CD14-positive monocyte (primary cell): ENCODE results near the gene PPP2R1A. TPM values are rescaled to one million over a fixed set of nuclear protein-coding genes. Genes with fewer than 3 reads are reported as not detected.

Experiments used
- DNase-seq, 3 donors: peaks; one replicate each; pipeline ENCODE4 v3.0.0-alpha.2; 2011 to 2022
- H2AFZ ChIP-seq: 2 replicates; pipeline ENCODE4 v1.6.0; 2012; ENCODE audit warnings: mild to moderate bottlenecking, low read depth, low read length, inconsistent platforms; ENCODE audit not compliant: insufficient read depth, poor library complexity, severe bottlenecking
- H3K27ac ChIP-seq, 2 donors: 1 replicate in 1 of 2; 2 replicates in 1 of 2; pipeline ENCODE4 v1.5.1; 2012 to 2013; ENCODE audit warnings: low read length in 2 of 2, control low read depth in 1 of 2, inconsistent platforms in 1 of 2, low read depth in 1 of 2, mild to moderate bottlenecking in 1 of 2
- H3K27me3 ChIP-seq, 2 donors: one replicate each; pipeline versions ENCODE4 v1.6.0 to v1.6.1; 2011 to 2013; ENCODE audit warnings: low read length in 2 of 2; ENCODE audit not compliant: control insufficient read depth in 2 of 2, insufficient read depth in 2 of 2
- H3K36me3 ChIP-seq, 2 donors: replicated peaks in 1 of 2; 1 replicate in 1 of 2; 2 replicates in 1 of 2; pipeline versions ENCODE4 v1.5.1 to v1.6.1; 2012 to 2013; ENCODE audit warnings: low read length in 2 of 2, control low read depth in 1 of 2, inconsistent platforms in 1 of 2, mild to moderate bottlenecking in 1 of 2; ENCODE audit not compliant: insufficient read depth in 2 of 2, control insufficient read depth in 1 of 2
- H3K4me1 ChIP-seq, 2 donors: 1 replicate in 1 of 2; 2 replicates in 1 of 2; pipeline versions ENCODE4 v1.5.1 to v1.6.1; 2012 to 2013; ENCODE audit warnings: low read length in 2 of 2, control low read depth in 1 of 2, inconsistent platforms in 1 of 2, mild to moderate bottlenecking in 1 of 2, moderate library complexity in 1 of 2; ENCODE audit not compliant: insufficient read depth in 2 of 2, control insufficient read depth in 1 of 2
- H3K4me2 ChIP-seq: replicated peaks from 2 replicates; pipeline ENCODE3; 2012; ENCODE audit warnings: low read length, moderate library complexity, mild to moderate bottlenecking; ENCODE audit not compliant: poor library complexity, severe bottlenecking; ENCODE audit errors: extremely low read depth
- H3K4me3 ChIP-seq, 3 experiments: fragments of 200-600 bp in 1 of 3; sonication (generic) in 1 of 3; replicated peaks in 1 of 3; 1 replicate in 2 of 3; 2 replicates in 1 of 3; pipeline ENCODE4 v1.5.1; 2011 to 2013; ENCODE audit warnings: low read length in 3 of 3, mild to moderate bottlenecking in 3 of 3, control low read depth in 2 of 3, low read depth in 2 of 3, inconsistent platforms in 1 of 3, moderate library complexity in 1 of 3
- H3K79me2 ChIP-seq: 2 replicates; pipeline ENCODE4 v1.6.0; 2012; ENCODE audit warnings: mild to moderate bottlenecking, control low read depth, inconsistent platforms, low read length, moderate library complexity; ENCODE audit not compliant: insufficient read depth
- H3K9ac ChIP-seq: 2 replicates; pipeline ENCODE4 v1.6.0; 2017; ENCODE audit warnings: low read length, mild to moderate bottlenecking; ENCODE audit not compliant: insufficient read depth, poor library complexity, severe bottlenecking
- H3K9me3 ChIP-seq, 2 donors: replicated peaks in 1 of 2; 1 replicate in 1 of 2; 2 replicates in 1 of 2; pipeline versions ENCODE4 v1.5.1 to v1.6.1; 2012 to 2013; ENCODE audit warnings: low read length in 2 of 2, control low read depth in 1 of 2; ENCODE audit not compliant: control insufficient read depth in 1 of 2, insufficient read depth in 1 of 2
- H4K20me1 ChIP-seq: 2 replicates; pipeline ENCODE4 v1.6.0; 2012; ENCODE audit warnings: mild to moderate bottlenecking, low read length, control low read depth, moderate library complexity; ENCODE audit not compliant: insufficient read depth
- H3K27ac Mint-ChIP-seq, 7 donors: one replicate each; pipeline ENCODE4 v1.8.0; 2020; ENCODE audit warnings: mild to moderate bottlenecking in 7 of 7, mixed read lengths in 7 of 7, moderate library complexity in 6 of 7, inconsistent platforms in 2 of 7
- H3K27me3 Mint-ChIP-seq, 3 donors: one replicate each; pipeline ENCODE4 v1.8.0; 2021 to 2022; ENCODE audit warnings: low read depth in 3 of 3, mild to moderate bottlenecking in 3 of 3, mixed read lengths in 3 of 3, moderate library complexity in 3 of 3, inconsistent platforms in 1 of 3
- H3K36me3 Mint-ChIP-seq, 2 donors: one replicate each; pipeline ENCODE4 v1.8.0; 2020; ENCODE audit warnings: mixed read lengths in 2 of 2, inconsistent platforms in 1 of 2, mild to moderate bottlenecking in 1 of 2
- H3K4me1 Mint-ChIP-seq: one replicate; pipeline ENCODE4 v1.8.0; 2020; ENCODE audit warnings: mild to moderate bottlenecking, mixed read lengths
- H3K4me3 Mint-ChIP-seq, 2 donors: one replicate each; pipeline ENCODE4 v1.8.0; 2020; ENCODE audit warnings: mild to moderate bottlenecking in 2 of 2, mixed read lengths in 2 of 2, moderate library complexity in 1 of 2
- H3K9me3 Mint-ChIP-seq, 7 donors: one replicate each; pipeline ENCODE4 v1.8.0; 2020 to 2022; ENCODE audit warnings: mixed read lengths in 7 of 7, mild to moderate bottlenecking in 6 of 7, moderate library complexity in 6 of 7, inconsistent platforms in 2 of 7
- WGBS: methylation state at CpG from one replicate; pipeline ENCODE4 v1.1.5; 2013; ENCODE audit warnings: missing lambda C conversion rate; ENCODE audit not compliant: insufficient coverage; 5-methylcytosine and 5-hydroxymethylcytosine counted together
- intact Hi-C, 2 donors: fragments of 100-400 bp; cut with micrococcal nuclease; formaldehyde crosslinking; loops; one replicate each; pipeline versions ENCODE4 v1.15.0 to v1.15.1; 2023
- polyA plus RNA-seq, 3 donors: library from polyadenylated mRNA; depleted of rRNA in 1 of 3; unstranded in 2 of 3; stranded (reverse) in 1 of 3; fragments of 300-500 nt in 2 of 3; fragments of >200 nt in 1 of 3; fragmentation: Illumina TruSeq in 2 of 3; gene quantifications; 1 replicate in 2 of 3; 2 replicates in 1 of 3; pipeline ENCODE4 v1.2.3, GENCODE V29; 2012 to 2021
- TF ChIP-seq, protein P1 (sequence below): fragments of 200-600 bp; IDR thresholded peaks from one replicate; pipeline ENCODE4 v1.8.0; 2022; ENCODE audit warnings: antibody characterized with exemption, mild to moderate bottlenecking

The PPP2R1A gene
- polyA plus RNA-seq, 3 donors = 79.9 to 151 (median 127) TPM

GRCh38 chr19:52191951-52192350, 2.1 kb downstream of the PPP2R1A start:
- Histone ChIP-seq H3K27ac (no peak overlapping the region), H3K27me3 (no peaks in the 10 kb centered on the region), H3K4me3 (no peak overlapping the region), H3K9ac (no peak overlapping the region), H3K9me3 (no peaks in the 10 kb centered on the region), H3K4me2 (no peak overlapping the region), H4K20me1 (peaks cover 36% of the 10 kb centered on the region), H2AFZ (no peak overlapping the region), H3K36me3 (peaks cover 28 to 44% of the 10 kb centered on the region in 2 donors), H3K4me1 (peaks cover 20 to 24% of the 10 kb centered on the region in 2 donors), H3K79me2 (peaks cover 70% of the 10 kb centered on the region)
- Mint-ChIP-seq H3K27ac (no peak overlapping the region), H3K4me3 (no peak overlapping the region), H3K27me3 (peaks cover 0 to 2% (median 2%) of the 10 kb centered on the region in 3 donors), H3K36me3 (peaks cover 32 to 50% of the 10 kb centered on the region in 2 donors), H3K9me3 (no peaks in the 10 kb centered on the region), H3K4me1 (peaks cover 32% of the 10 kb centered on the region)
- TF ChIP-seq, protein P1, sequence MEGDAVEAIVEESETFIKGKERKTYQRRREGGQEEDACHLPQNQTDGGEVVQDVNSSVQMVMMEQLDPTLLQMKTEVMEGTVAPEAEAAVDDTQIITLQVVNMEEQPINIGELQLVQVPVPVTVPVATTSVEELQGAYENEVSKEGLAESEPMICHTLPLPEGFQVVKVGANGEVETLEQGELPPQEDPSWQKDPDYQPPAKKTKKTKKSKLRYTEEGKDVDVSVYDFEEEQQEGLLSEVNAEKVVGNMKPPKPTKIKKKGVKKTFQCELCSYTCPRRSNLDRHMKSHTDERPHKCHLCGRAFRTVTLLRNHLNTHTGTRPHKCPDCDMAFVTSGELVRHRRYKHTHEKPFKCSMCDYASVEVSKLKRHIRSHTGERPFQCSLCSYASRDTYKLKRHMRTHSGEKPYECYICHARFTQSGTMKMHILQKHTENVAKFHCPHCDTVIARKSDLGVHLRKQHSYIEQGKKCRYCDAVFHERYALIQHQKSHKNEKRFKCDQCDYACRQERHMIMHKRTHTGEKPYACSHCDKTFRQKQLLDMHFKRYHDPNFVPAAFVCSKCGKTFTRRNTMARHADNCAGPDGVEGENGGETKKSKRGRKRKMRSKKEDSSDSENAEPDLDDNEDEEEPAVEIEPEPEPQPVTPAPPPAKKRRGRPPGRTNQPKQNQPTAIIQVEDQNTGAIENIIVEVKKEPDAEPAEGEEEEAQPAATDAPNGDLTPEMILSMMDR = no peak
- WGBS = 70% methylated on average over 1 of the region's 2 CpGs
- intact Hi-C loops = loop anchor here in 1 of 2 donors (2.0 to 10.0 kb wide), 2 partner anchors 53 to 167 kb away; partner anchors contain the start of genes ZNF614 and ZNF616
- DNase-seq = no peak

GRCh38 chr19:52196256-52196967, 6.6 kb downstream of the PPP2R1A start:
- WGBS = 87% methylated on average over 3 of the region's 5 CpGs
- TF ChIP-seq, protein P1 = no peak
- Histone ChIP-seq H3K79me2 (peaks cover 97% of the 10 kb centered on the region), H3K27me3 (no peaks in the 10 kb centered on the region), H3K36me3 (peaks cover 50 to 85% of the 10 kb centered on the region in 2 donors), H3K9me3 (no peaks in the 10 kb centered on the region), H3K4me3 (no peak overlapping the region), H3K4me1 (peaks cover 4 to 7% of the 10 kb centered on the region in 2 donors), H3K9ac (no peak overlapping the region), H2AFZ (no peak overlapping the region), H4K20me1 (peaks cover 79% of the 10 kb centered on the region), H3K4me2 (no peak overlapping the region), H3K27ac (no peak overlapping the region)
- Mint-ChIP-seq H3K9me3 (no peaks in the 10 kb centered on the region), H3K4me1 (peaks cover 14% of the 10 kb centered on the region), H3K27ac (no peak overlapping the region), H3K36me3 (peaks cover 55 to 88% of the 10 kb centered on the region in 2 donors), H3K4me3 (no peak overlapping the region), H3K27me3 (no peaks in the 10 kb centered on the region)
- no peak for DNase-seq
- intact Hi-C loops = loop anchor here in 1 of 2 donors (10.0 kb wide), 1 partner anchor 172 kb away; the partner anchor contains the start of gene ZNF614
